Measurements from ENCODE around the gene MGMT. TPM values are rescaled to one million over a fixed set of nuclear protein-coding genes. Genes with fewer than 3 reads are reported as not detected.

MGMT gene
- total and polyA plus RNA-seq, 4 donors = 28.2 to 79.1 (median 46.0) TPM

DNA sequence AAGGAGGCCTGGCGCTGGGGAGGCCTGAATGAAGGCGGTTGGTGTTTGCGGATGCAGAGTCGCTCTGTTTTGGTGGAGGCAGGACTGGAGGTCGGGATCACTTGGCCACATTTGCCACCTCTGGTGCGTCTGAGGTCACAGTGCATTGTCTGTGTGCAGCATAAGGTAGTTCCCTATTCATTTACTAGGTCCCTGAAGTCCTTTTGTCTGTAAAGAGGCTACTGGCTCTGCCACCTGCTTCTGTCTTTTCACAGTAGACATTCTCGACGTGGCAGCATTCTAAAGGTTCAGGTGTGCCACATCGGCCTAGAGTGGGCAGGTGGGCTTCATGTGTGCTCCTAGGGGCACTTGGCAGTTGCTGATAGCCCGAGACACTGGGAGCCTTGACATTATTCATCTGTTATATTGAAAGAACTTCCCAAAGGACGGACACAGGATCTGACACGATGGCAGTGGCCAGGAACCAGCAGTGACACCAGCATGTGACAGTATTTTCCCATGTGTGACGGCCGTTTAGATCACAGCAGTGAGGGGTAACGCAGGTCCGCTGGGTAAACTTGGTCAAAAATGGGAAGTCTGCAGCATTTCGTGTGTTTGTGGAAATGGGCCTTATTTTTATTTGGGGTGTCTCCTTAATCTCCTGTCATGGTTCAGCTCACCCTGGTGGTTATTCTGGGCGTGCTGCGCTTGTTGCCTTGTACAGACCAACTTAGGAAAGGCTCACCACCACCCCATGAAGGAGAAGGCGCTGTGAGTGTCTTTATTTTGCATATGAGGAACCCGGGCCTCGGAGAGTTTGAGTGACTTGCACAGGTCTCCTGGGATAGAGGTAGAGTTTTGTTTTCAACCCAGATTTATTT, 5.9 kb downstream of the MGMT start (continued):
- TF ChIP-seq SP1 (IDR thresholded peaks at IDR 0.05) (no peak), FOXA1 (IDR thresholded peaks at IDR 0.05) (no peak), NR2F2 (IDR thresholded peaks at IDR 0.05) (no peak), YY1 (IDR thresholded peaks at IDR 0.05) (no peak), TAF1 (conservative IDR thresholded peaks at IDR 0.05) (no peak), FOXA2 (IDR thresholded peaks at IDR 0.05) (no peak), JUND (IDR thresholded peaks at IDR 0.05) (no peak)
- TF ChIP-seq, protein P1, sequence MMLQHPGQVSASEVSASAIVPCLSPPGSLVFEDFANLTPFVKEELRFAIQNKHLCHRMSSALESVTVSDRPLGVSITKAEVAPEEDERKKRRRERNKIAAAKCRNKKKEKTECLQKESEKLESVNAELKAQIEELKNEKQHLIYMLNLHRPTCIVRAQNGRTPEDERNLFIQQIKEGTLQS (IDR thresholded peaks at IDR 0.05) = no peak

DNA sequence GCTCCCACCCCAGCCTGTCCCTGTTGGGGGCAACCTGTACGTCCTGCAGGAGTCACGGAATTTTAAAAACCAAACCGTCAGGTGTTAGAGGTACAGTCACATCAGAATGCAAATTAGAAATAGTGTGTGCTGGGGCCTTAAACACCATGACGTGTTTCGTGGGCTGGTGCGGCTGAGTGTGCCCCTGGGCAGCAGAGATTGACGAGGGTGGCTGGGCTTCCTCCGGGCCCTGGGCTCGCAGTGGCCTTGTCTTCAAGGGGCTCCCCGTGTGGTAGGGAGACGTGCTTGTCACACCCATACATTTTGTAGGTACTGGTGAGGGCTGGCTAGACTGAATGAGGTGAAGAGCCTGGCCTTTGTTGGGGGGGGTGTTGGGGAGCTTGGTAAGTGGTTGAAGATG, 7.6 kb downstream of the MGMT start:
- no peaks in the 10 kb centered on the region for H3K27me3 ChIP-seq (ENCODE audit: control insufficient read depth in 4 of 4, insufficient read depth in 4 of 4, low read length in 3 of 4)
- H3K4me3 ChIP-seq (ENCODE audit: low read depth in 1 of 3, low read length in 3 of 3) = no peak overlapping the region
- H3K9me3 ChIP-seq (ENCODE audit: control insufficient read depth in 4 of 4, low read length in 3 of 4) = no peaks in the 10 kb centered on the region
- H3K4me1 ChIP-seq (ENCODE audit: control insufficient read depth in 4 of 4, insufficient read depth in 4 of 4, low read length in 3 of 4) = peaks cover 13 to 35% (median 21%) of the 10 kb centered on the region in 4 donors
- DNase-seq (ENCODE audit: low spot score) = no peak
- TF ChIP-seq GABPA (IDR thresholded peaks at IDR 0.05 in 1 of 2, conservative IDR thresholded peaks at IDR 0.05 in 1 of 2) (no peak), HNF4A (conservative IDR thresholded peaks at IDR 0.05) (no peak), JUND (IDR thresholded peaks at IDR 0.05) (no peak), TAF1 (conservative IDR thresholded peaks at IDR 0.05) (no peak), FOXA2 (IDR thresholded peaks at IDR 0.05) (no peak), RXRA (IDR thresholded peaks at IDR 0.05) (no peak), CTCF (IDR thresholded peaks at IDR 0.05; ENCODE audit: low read depth, low read length, missing input control) (no peak), EGR1 (IDR thresholded peaks at IDR 0.05; ENCODE audit: low read depth in 2 of 2) (no peak), HNF4G (IDR thresholded peaks at IDR 0.05) (no peak), FOXA1 (IDR thresholded peaks at IDR 0.05) (no peak), NR2F2 (IDR thresholded peaks at IDR 0.05) (no peak), SP1 (IDR thresholded peaks at IDR 0.05) (no peak), ZBTB33 (IDR thresholded peaks at IDR 0.05) (no peak), YY1 (IDR thresholded peaks at IDR 0.05) (no peak)
- TF ChIP-seq, protein P2, sequence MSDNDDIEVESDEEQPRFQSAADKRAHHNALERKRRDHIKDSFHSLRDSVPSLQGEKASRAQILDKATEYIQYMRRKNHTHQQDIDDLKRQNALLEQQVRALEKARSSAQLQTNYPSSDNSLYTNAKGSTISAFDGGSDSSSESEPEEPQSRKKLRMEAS (IDR thresholded peaks at IDR 0.05) = no peak
- TF ChIP-seq, protein P3, sequence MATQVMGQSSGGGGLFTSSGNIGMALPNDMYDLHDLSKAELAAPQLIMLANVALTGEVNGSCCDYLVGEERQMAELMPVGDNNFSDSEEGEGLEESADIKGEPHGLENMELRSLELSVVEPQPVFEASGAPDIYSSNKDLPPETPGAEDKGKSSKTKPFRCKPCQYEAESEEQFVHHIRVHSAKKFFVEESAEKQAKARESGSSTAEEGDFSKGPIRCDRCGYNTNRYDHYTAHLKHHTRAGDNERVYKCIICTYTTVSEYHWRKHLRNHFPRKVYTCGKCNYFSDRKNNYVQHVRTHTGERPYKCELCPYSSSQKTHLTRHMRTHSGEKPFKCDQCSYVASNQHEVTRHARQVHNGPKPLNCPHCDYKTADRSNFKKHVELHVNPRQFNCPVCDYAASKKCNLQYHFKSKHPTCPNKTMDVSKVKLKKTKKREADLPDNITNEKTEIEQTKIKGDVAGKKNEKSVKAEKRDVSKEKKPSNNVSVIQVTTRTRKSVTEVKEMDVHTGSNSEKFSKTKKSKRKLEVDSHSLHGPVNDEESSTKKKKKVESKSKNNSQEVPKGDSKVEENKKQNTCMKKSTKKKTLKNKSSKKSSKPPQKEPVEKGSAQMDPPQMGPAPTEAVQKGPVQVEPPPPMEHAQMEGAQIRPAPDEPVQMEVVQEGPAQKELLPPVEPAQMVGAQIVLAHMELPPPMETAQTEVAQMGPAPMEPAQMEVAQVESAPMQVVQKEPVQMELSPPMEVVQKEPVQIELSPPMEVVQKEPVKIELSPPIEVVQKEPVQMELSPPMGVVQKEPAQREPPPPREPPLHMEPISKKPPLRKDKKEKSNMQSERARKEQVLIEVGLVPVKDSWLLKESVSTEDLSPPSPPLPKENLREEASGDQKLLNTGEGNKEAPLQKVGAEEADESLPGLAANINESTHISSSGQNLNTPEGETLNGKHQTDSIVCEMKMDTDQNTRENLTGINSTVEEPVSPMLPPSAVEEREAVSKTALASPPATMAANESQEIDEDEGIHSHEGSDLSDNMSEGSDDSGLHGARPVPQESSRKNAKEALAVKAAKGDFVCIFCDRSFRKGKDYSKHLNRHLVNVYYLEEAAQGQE (IDR thresholded peaks at IDR 0.05) = no peak
- H3K9ac ChIP-seq (ENCODE audit: low read depth in 1 of 2, low read length in 2 of 2) = no peak overlapping the region
- peaks cover 0 to 6% (median 0%) of the 10 kb centered on the region in 4 donors for H3K36me3 ChIP-seq (ENCODE audit: control insufficient read depth in 4 of 4, insufficient read depth in 3 of 4, low read depth in 1 of 4, low read length in 3 of 4)
- WGBS = 97% methylated on average over 11 of the region's 11 CpGs
- no peak overlapping the region for H3K27ac ChIP-seq (ENCODE audit: low read depth in 1 of 2, low read length in 2 of 2)

All from liver (tissue), 9 donors.